IPS-18a (cell line): ENCODE measurements around the gene NMUR1.

Experiments
- H3K27ac ChIP-seq: one replicate; pipeline ENCODE4 v1.5.1; 2013; ENCODE audit warnings: low read length
- H3K27me3 ChIP-seq: one replicate; pipeline ENCODE4 v1.6.1; 2013; ENCODE audit warnings: mild to moderate bottlenecking, low read length; ENCODE audit not compliant: control insufficient read depth, insufficient read depth
- H3K36me3 ChIP-seq: one replicate; pipeline ENCODE4 v1.6.1; 2013; ENCODE audit warnings: low read depth, low read length; ENCODE audit not compliant: control insufficient read depth
- H3K4me1 ChIP-seq: one replicate; pipeline ENCODE4 v1.6.1; 2013; ENCODE audit warnings: low read depth, low read length; ENCODE audit not compliant: control insufficient read depth
- H3K4me3 ChIP-seq: one replicate; pipeline ENCODE4 v1.5.1; 2013; ENCODE audit warnings: low read length
- H3K9ac ChIP-seq: one replicate; pipeline ENCODE4 v1.6.1; 2013; ENCODE audit warnings: mild to moderate bottlenecking, low read length, moderate library complexity
- H3K9me3 ChIP-seq: one replicate; pipeline ENCODE4 v1.6.1; 2013; ENCODE audit warnings: low read depth, low read length; ENCODE audit not compliant: control insufficient read depth

NMUR1 gene

GRCh38 chr2:231502596-231502995 lies 27.6 kb downstream of the NMUR1 start:
- H3K36me3 ChIP-seq, result no peaks in the 10 kb centered on the region
- H3K27me3 ChIP-seq, result no peaks in the 10 kb centered on the region
- H3K27ac ChIP-seq, result no peak overlapping the region
- no peak overlapping the region for H3K9ac ChIP-seq
- no peak overlapping the region for H3K4me3 ChIP-seq
- no peaks in the 10 kb centered on the region for H3K4me1 ChIP-seq
- H3K9me3 ChIP-seq, result no peaks in the 10 kb centered on the region

GRCh38 chr2:231497651-231498050 lies 32.6 kb downstream of the NMUR1 start:
- Histone ChIP-seq H3K27ac (no peak overlapping the region), H3K27me3 (no peaks in the 10 kb centered on the region), H3K4me3 (no peak overlapping the region), H3K9ac (no peak overlapping the region), H3K36me3 (no peaks in the 10 kb centered on the region), H3K9me3 (no peaks in the 10 kb centered on the region), H3K4me1 (no peaks in the 10 kb centered on the region)

- Histone ChIP-seq H3K9me3 (no peaks in the 10 kb centered on the region), H3K4me3 (no peak overlapping the region), H3K27ac (no peak overlapping the region), H3K4me1 (no peaks in the 10 kb centered on the region), H3K36me3 (no peaks in the 10 kb centered on the region), H3K9ac (no peak overlapping the region), H3K27me3 (no peaks in the 10 kb centered on the region)
Observed at GRCh38 chr2:231494669-231495068, 35.6 kb downstream of the NMUR1 start.

DNA sequence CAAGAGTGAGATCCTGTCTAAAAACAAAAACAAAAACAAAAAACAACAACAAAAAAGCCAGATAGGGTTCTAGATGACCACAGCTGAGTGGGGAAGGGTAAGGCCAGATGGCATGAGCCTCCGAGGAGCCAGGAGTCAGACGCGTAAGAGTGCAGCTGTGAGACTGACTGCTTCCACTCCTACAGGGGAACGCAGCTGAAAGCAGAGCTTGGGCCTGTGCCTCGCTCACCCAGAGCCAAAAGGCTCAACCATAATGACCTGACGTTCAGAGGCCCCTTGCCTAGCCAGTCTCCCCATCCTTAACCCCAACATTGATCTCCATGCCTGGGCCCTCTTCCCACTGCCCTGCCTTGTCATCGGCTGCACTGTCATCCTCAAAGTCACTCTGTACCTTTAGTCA lies 39.4 kb downstream of the NMUR1 start:
- Histone ChIP-seq H3K9ac (no peak overlapping the region), H3K4me3 (no peak overlapping the region), H3K27me3 (no peaks in the 10 kb centered on the region), H3K4me1 (no peaks in the 10 kb centered on the region), H3K27ac (no peak overlapping the region), H3K36me3 (no peaks in the 10 kb centered on the region), H3K9me3 (no peaks in the 10 kb centered on the region)

DNA sequence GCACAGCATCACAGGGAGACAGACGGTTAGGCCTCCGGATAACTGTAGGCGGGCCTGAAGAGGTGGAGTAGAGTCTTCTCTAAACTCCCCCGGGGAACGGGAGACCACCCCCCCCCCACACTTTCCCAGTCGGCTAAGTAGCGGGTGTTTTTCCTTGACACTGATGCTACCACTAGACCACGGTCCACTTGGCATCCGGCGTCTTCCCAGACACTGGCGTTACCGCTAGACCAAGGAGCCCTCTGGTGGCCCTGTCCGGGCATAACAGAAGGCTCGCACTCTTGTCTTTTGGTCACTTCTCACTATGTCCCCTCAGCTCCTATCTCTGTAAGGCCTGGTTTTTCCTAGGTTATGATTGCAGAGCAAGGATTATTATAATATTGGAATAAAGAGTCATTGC lies 40.3 kb downstream of the NMUR1 start:
- H3K27ac ChIP-seq, result no peak overlapping the region
- H3K9ac ChIP-seq, result no peak overlapping the region
- no peaks in the 10 kb centered on the region for H3K4me1 ChIP-seq
- H3K36me3 ChIP-seq, result no peaks in the 10 kb centered on the region
- no peaks in the 10 kb centered on the region for H3K9me3 ChIP-seq
- no peak overlapping the region for H3K4me3 ChIP-seq
- no peaks in the 10 kb centered on the region for H3K27me3 ChIP-seq

DNA sequence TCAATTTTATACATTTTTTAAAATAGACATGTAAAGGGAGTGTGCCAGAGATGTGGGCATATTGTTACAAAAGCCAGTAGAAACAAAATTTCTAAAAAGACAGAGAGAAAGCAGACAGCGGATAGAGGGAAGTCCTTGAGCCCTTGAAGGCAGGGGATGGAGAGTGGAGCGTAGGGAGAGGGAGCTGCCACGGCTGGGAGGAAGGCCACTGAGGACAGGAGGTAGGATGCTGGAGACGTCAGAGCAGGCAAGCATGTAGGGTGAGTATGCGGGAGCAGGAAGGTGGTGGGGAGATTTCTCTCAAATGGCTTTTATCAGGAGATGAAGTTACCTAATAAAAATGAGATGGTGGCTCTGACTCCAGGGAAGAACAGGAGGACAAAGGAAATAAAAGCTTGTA lies 41.9 kb downstream of the NMUR1 start:
- Histone ChIP-seq H3K9ac (no peak overlapping the region), H3K27ac (no peak overlapping the region), H3K36me3 (no peaks in the 10 kb centered on the region), H3K27me3 (no peaks in the 10 kb centered on the region), H3K4me3 (no peak overlapping the region), H3K9me3 (no peaks in the 10 kb centered on the region), H3K4me1 (no peaks in the 10 kb centered on the region)

- Histone ChIP-seq H3K27ac (no peak overlapping the region), H3K27me3 (no peaks in the 10 kb centered on the region), H3K36me3 (no peaks in the 10 kb centered on the region), H3K4me3 (no peak overlapping the region), H3K9ac (no peak overlapping the region), H3K4me1 (no peaks in the 10 kb centered on the region), H3K9me3 (no peaks in the 10 kb centered on the region)
Observed at GRCh38 chr2:231486851-231487596, 43.2 kb downstream of the NMUR1 start.

DNA sequence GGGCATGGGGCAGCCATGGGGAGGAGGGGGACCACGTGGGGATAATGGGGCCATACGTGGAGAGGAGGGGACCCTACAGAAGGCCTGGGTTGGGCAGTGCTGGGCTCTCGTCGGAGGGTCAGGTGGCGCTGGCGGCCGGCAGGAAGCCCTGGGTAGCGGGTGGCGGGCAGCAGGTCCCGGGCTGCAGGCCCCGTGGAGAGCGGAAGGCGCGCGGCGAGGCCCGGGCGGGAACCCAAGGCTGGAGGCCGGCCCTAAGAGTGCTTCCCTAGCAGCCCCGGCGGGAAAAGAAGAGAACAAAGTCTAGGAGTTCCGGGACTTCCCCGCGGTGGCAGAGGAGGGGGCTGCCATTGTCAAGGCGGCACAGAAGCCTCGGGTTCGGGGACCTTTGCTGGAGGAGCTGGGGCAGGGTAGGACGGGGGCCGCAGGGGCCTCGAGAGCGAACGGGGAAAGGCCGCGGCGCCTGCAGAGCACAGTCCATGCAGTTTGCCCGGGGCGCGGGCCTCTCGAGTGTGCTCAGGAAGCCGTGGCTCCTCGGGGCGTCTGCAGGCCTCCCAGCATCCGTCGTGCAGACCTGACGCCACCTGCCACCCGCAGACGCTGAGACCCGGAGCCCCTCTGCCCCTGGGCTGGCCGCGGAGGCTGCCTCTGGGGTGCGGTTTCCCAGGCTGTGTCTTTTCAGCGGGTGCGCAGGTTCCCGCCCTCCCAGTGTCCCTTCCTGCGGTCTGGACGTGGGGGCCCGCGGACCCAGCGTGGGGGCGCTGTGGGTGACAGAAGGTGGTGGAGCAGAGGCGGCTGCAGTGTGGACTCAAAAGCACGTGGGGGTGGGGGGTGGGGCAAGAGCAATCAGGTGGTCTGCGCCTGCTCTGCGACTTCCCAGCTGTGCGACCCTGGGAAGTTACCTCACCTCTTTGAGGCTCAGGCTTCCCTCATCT lies 46.6 kb downstream of the NMUR1 start:
- Histone ChIP-seq H3K4me1 (no peaks in the 10 kb centered on the region), H3K36me3 (no peaks in the 10 kb centered on the region), H3K27me3 (no peaks in the 10 kb centered on the region), H3K27ac (no peak overlapping the region), H3K9me3 (no peaks in the 10 kb centered on the region), H3K9ac (no peak overlapping the region), H3K4me3 (no peak overlapping the region)

DNA sequence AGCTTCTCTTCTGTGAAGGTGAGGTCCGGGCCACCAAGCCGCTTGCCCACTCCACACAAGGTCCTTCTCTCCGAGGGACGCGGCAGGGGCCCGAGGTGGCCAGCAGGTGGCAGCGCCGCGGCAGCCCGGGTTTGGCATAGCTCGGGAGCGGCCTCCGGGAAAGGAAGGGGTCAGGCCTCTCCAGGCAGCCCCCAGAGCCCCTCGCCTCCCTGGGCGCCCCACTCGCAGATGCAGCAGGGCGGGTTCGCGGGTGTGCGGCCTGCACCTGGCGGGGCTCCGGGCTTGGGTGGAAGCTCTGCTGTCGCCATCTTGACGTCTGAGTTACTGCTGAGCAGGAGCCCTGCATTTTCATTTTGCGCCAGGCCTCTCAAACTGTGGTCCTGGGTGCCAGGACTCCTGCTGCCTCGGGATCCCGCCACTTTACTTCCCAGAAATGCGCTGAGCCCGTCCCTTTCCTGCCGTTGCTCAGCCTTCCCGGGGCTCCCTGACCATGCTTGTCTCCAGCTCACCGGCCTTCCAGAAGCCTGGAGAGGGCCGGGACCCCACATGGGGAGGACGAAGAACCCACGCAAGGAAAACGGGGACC lies 47.3 kb downstream of the NMUR1 start:
- H3K4me1 ChIP-seq, result no peaks in the 10 kb centered on the region
- no peaks in the 10 kb centered on the region for H3K36me3 ChIP-seq
- H3K9me3 ChIP-seq, result no peaks in the 10 kb centered on the region
- H3K9ac ChIP-seq, result no peak overlapping the region
- no peaks in the 10 kb centered on the region for H3K27me3 ChIP-seq
- H3K4me3 ChIP-seq, result no peak overlapping the region
- no peak overlapping the region for H3K27ac ChIP-seq

DNA sequence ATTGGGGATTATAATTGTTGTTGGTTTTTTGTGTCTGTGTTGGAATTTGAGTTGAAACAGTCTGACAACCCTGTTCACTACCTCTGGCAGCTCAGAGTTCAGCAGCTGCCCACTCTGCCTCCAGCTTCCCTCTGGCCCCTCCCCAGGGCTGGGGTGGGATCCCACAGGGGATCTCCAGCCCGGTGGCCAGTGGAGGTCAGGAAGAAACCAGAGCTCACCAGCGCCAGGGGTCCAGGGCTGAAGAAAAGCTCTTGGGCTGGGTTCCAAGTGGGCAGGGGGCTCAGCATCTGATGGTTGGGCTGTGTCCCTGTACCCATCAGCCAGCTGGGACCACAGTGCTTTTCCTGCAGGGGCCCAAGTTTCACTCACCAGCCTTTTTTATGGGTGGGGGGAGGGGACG lies 49.5 kb downstream of the NMUR1 start:
- Histone ChIP-seq H3K9me3 (no peaks in the 10 kb centered on the region), H3K27ac (no peak overlapping the region), H3K9ac (no peak overlapping the region)

GRCh38 chr2:231479455-231479854 lies 50.8 kb downstream of the NMUR1 start:
- H3K4me1 ChIP-seq, result no peaks in the 10 kb centered on the region
- no peak overlapping the region for H3K27ac ChIP-seq
- no peaks in the 10 kb centered on the region for H3K27me3 ChIP-seq
- H3K9me3 ChIP-seq, result no peaks in the 10 kb centered on the region
- H3K9ac ChIP-seq, result no peak overlapping the region
- H3K4me3 ChIP-seq, result no peak overlapping the region
- H3K36me3 ChIP-seq, result no peaks in the 10 kb centered on the region

More for the DNA sequence above, 49.5 kb downstream of the NMUR1 start:
- no peak overlapping the region for H3K4me3 ChIP-seq
- H3K4me1 ChIP-seq, result no peaks in the 10 kb centered on the region
- no peaks in the 10 kb centered on the region for H3K36me3 ChIP-seq
- H3K27me3 ChIP-seq, result no peaks in the 10 kb centered on the region
